Measurements from ENCODE around the gene UBN1.

GRCh38 chr16:4895366-4895765 lies 48.1 kb downstream of the UBN1 start:
- TF ChIP-seq CTCF (conservative IDR thresholded peaks at IDR 0.05 in 1 of 2, IDR thresholded peaks at IDR 0.05 in 1 of 2; ENCODE audit: extremely low read depth in 1 of 2, insufficient read depth in 1 of 2, low read depth in 1 of 2, low read length in 2 of 2) (no peak), EZH2 (IDR thresholded peaks at IDR 0.05; ENCODE audit: borderline replicate concordance, low read length) (no peak)

Data from mammary epithelial cell (primary cell).